ACC112 (cell line): ENCODE results near the gene DMTF1.

Experiments used
- H2AFZ ChIP-seq: fragments of 200-600 bp; sonication (generic); one replicate; pipeline ENCODE4 v1.6.0; 2017; ENCODE audit warnings: antibody characterized with exemption, low read length; ENCODE audit not compliant: unreplicated experiment
- H3K27ac ChIP-seq: fragments of 200-600 bp; sonication (generic); 2 replicates; pipeline ENCODE4 v1.5.1; 2014; ENCODE audit warnings: low read depth, mild to moderate bottlenecking, antibody characterized with exemption, low read length, moderate library complexity
- H3K27me3 ChIP-seq: fragments of 200-600 bp; sonication (generic); 2 replicates; pipeline ENCODE4 v1.6.1; 2014; ENCODE audit warnings: mild to moderate bottlenecking, antibody characterized with exemption, low read length, moderate library complexity, mixed read lengths; ENCODE audit not compliant: insufficient read depth
- H3K36me3 ChIP-seq: fragments of 200-600 bp; sonication (generic); 2 replicates; pipeline ENCODE4 v1.6.1; 2016; ENCODE audit warnings: mild to moderate bottlenecking, antibody characterized with exemption, low read length, moderate library complexity, mixed read lengths; ENCODE audit not compliant: insufficient read depth
- H3K4me1 ChIP-seq: fragments of 200-600 bp; sonication (generic); one replicate; pipeline ENCODE4 v1.6.1; 2016; ENCODE audit warnings: low read length, mixed read lengths; ENCODE audit not compliant: insufficient read depth, unreplicated experiment, control insufficient read depth
- H3K4me3 ChIP-seq: fragments of 200-600 bp; sonication (generic); 2 replicates; pipeline ENCODE4 v1.5.1; 2014; ENCODE audit warnings: mild to moderate bottlenecking, low read depth, low read length
- H3K79me2 ChIP-seq: fragments of 200-600 bp; sonication (generic); one replicate; pipeline ENCODE4 v1.6.0; 2016; ENCODE audit warnings: low read length; ENCODE audit not compliant: control insufficient read depth, unreplicated experiment, insufficient read depth

Gene DMTF1

DNA sequence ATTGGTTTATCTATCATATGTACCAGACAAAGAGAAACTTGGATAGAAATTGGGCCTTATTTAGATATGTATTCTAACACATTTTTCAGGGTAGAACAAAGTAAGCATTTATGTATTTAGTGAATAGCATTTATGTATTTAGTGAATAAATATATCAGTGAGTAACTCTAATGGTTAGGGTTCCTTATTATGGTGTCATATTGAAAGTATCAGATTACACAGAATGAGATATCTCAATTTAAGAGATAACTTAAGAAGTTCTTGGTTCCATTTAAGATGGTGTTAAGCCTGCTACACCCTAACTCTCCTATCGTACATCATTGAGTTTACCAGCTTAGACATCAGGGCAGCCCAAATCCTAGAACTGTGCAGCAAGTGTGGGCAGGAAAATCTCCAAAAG, 35.9 kb upstream of the DMTF1 start:
- H3K4me3 ChIP-seq = no peak overlapping the region
- no peaks in the 10 kb centered on the region for H3K79me2 ChIP-seq
- no peaks in the 10 kb centered on the region for H3K4me1 ChIP-seq
- H3K36me3 ChIP-seq = no peaks in the 10 kb centered on the region
- H3K27me3 ChIP-seq = no peaks in the 10 kb centered on the region
- H2AFZ ChIP-seq = no peak overlapping the region
- no peak overlapping the region for H3K27ac ChIP-seq

DNA sequence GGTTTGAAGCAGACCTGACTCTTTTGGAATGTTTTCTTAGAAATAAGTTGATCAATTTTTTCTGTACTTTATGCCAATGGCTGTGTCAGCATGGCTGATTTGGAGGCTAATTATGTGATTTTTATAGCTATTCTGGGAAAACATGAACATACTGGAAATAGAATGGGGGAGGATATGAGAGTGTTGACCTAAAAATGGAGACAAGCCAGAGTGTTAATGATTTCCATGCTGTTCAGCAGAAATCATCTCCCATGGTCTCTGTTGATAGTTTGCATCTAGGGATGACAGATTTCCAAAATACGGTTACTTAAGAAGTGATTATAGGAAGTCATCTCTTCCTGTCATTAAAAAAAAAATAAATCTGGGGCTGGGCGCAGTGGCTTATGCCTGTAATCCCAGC, 32.7 kb upstream of the DMTF1 start:
- Histone ChIP-seq H3K79me2 (no peaks in the 10 kb centered on the region), H3K27me3 (no peaks in the 10 kb centered on the region), H3K27ac (no peak overlapping the region), H3K4me3 (no peak overlapping the region), H3K36me3 (no peaks in the 10 kb centered on the region), H3K4me1 (no peaks in the 10 kb centered on the region), H2AFZ (no peak overlapping the region)

DNA sequence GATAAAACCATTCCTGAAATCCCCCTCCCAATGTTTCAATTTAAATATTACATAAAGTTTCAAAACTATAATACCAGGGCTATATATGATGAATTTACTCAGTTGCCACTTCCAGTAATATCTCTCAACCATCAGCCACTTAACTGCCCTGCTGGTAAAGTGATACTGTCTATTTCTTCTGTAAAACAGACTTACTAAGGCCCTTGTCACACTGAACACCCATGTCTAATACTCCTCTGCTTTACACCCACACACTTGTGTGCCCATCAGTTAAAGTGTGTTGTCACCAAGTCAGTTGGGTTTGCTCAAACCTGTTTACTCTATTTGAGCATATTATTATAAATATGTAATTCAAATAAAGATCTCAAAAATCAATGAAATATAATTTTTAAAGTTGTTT, 29.1 kb upstream of the DMTF1 start:
- no peak overlapping the region for H3K4me3 ChIP-seq
- no peak overlapping the region for H2AFZ ChIP-seq
- no peaks in the 10 kb centered on the region for H3K79me2 ChIP-seq
- no peaks in the 10 kb centered on the region for H3K36me3 ChIP-seq
- H3K27me3 ChIP-seq = peaks cover 9% of the 10 kb centered on the region; the same call in 1 of the 2 replicates
- H3K4me1 ChIP-seq = no peaks in the 10 kb centered on the region
- H3K27ac ChIP-seq = no peak overlapping the region

DNA sequence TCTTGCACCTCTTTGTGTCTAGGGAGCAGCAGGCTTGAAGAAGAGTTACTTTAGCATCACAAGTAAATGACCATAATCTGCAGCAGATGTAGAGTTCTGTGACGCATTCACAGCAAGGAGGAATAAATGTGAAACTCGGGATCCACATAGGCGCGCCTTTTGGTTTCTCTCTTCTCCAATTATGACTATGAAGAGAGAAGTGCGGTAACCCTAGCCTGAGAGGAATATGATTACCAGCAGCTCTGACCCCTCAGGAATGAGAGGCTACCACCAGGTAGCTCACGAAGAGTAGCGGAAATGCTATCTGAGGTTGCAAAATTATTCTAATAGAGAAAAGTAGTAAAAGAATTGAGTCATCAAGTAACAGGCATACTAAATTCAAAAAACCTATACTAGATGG, 25.2 kb upstream of the DMTF1 start:
- Histone ChIP-seq H3K79me2 (no peaks in the 10 kb centered on the region), H3K27ac (no peak overlapping the region), H2AFZ (no peak overlapping the region), H3K36me3 (no peaks in the 10 kb centered on the region), H3K4me1 (no peaks in the 10 kb centered on the region), H3K4me3 (no peak overlapping the region), H3K27me3 (peaks cover 29% of the 10 kb centered on the region)

DNA sequence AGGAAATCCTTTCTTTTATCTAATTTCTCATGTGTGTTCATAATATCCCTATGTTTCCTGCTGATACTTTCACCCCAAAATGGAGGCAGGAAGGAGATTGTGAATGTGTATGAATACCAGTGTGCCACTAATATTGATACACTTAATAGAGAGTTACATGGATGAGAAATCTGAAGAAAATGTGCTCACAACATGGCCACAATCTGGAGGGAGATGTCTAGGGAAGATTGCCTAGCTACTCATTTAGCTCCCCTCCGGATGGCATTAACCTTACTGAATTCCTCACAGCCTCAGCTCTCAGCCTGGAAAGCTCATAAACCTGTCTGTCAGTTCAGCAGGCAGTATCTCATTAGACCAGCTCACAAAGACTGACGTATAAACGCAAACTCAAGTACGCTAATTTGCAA, 23.4 kb upstream of the DMTF1 start:
- Histone ChIP-seq H3K27ac (no peak overlapping the region), H2AFZ (no peak overlapping the region), H3K4me1 (no peaks in the 10 kb centered on the region), H3K36me3 (no peaks in the 10 kb centered on the region), H3K79me2 (no peaks in the 10 kb centered on the region), H3K27me3 (peaks cover 29% of the 10 kb centered on the region), H3K4me3 (no peak overlapping the region)

DNA sequence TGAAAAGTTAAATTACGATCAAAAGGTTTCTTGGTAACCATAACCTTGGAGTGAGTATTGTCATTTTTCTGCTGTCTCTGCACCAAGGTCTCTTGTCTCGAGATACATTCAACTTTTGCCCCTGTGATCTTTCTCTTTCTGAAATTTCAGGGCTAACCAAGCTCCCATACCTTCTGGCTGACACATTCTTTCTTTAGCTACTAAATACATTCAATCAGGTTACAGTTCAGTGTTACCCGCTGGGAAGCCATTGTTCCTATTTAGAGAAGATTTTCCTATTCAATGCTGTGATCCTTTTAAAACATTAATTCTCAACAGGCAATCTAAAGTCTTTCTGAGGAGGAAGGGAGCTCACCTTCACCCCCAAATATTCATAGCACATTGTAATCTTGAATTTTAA, 22.9 kb upstream of the DMTF1 start:
- no peaks in the 10 kb centered on the region for H3K36me3 ChIP-seq
- no peaks in the 10 kb centered on the region for H3K79me2 ChIP-seq
- H3K4me3 ChIP-seq = no peak overlapping the region
- H3K4me1 ChIP-seq = no peaks in the 10 kb centered on the region
- H3K27me3 ChIP-seq = peaks cover 29% of the 10 kb centered on the region
- no peak overlapping the region for H2AFZ ChIP-seq
- H3K27ac ChIP-seq = no peak overlapping the region

DNA sequence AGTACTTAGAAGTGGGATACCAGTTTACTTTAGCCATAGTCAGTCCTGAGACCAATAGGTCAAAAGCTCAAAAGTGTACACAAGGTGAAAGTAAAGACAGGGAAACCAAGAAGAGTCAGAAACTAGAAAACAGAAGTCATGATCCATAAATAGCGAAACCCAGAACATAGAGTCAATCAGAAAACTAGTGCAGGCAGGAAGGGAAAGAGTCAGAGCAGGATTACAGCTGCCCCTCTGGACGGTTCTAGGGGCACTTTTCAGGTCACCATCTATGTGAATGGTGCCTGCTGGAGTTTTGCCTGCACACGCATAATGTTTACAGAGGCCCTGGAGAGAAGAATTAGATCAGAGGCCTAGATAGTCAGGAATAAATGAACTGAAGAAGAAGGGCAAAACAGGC, 22.4 kb upstream of the DMTF1 start:
- Histone ChIP-seq H3K36me3 (no peaks in the 10 kb centered on the region), H3K4me1 (no peaks in the 10 kb centered on the region), H3K4me3 (no peak overlapping the region), H2AFZ (no peak overlapping the region), H3K27me3 (peaks cover 31% of the 10 kb centered on the region), H3K27ac (no peak overlapping the region), H3K79me2 (no peaks in the 10 kb centered on the region)

DNA sequence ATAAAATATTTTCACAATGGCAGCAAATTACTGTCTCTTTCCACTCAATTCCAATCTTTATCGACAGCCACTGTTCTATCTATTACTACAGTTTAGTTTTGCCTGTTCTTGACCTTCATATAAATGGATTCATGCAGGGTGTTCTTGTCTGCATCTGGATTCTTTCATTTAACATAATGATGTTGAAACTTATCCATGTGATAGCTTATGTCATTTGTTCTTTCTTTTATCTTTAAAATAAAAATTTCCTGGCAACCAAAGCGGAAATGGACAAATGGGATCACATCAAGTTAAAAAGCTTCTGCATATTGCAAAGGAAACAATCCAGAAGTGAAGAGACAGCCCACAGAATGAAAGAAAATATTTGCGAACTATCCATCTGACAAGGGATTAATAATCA, 20.5 kb upstream of the DMTF1 start:
- Histone ChIP-seq H3K36me3 (no peaks in the 10 kb centered on the region), H3K79me2 (no peaks in the 10 kb centered on the region), H3K4me1 (no peaks in the 10 kb centered on the region), H3K4me3 (no peak overlapping the region), H3K27me3 (peaks cover 29% of the 10 kb centered on the region), H2AFZ (no peak overlapping the region), H3K27ac (no peak overlapping the region)

DNA sequence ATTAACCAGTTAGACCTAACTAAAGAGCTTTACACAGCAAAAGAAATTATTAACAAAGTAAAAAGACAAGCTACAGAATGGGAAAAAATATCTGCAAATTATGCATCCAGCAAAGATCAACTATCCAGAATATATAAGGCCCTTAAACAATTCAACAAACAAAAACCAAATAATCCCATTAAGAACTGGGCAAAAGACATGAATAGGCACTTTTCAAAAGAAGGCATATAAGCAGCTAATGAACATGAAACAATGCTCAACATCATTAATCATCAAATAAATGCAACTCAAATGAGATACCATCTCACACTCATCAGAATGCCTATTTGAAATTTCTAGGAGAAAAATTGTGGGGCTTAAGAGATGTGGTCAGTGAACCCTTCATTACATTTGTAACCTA, 15.0 kb upstream of the DMTF1 start:
- Histone ChIP-seq H3K36me3 (no peaks in the 10 kb centered on the region), H2AFZ (no peak overlapping the region), H3K4me1 (no peaks in the 10 kb centered on the region), H3K4me3 (no peak overlapping the region), H3K27ac (no peak overlapping the region), H3K79me2 (no peaks in the 10 kb centered on the region), H3K27me3 (peaks cover 12% of the 10 kb centered on the region)

DNA sequence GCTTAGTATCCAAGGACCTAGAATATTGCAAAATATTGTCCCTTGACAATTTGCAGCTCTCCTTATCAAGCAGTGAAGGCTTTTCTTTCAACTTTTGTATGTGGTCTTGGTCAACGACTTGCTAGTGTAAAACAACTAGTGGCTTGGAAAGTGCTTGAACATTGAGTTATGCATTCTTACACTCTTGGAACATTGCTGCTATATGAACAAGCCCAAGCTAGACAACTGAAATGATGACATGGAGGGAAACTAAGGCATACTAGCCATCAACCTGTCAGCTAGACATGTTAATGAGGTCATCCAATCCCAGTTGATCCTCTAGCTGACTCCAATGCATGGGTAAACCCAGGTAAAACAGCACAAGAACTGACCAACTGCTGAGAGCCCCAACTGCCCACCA, 12.7 kb upstream of the DMTF1 start:
- no peak overlapping the region for H2AFZ ChIP-seq
- no peak overlapping the region for H3K4me3 ChIP-seq
- no peaks in the 10 kb centered on the region for H3K4me1 ChIP-seq
- peaks cover 12% of the 10 kb centered on the region for H3K27me3 ChIP-seq
- no peaks in the 10 kb centered on the region for H3K79me2 ChIP-seq
- H3K36me3 ChIP-seq = no peaks in the 10 kb centered on the region
- H3K27ac ChIP-seq = no peak overlapping the region

DNA sequence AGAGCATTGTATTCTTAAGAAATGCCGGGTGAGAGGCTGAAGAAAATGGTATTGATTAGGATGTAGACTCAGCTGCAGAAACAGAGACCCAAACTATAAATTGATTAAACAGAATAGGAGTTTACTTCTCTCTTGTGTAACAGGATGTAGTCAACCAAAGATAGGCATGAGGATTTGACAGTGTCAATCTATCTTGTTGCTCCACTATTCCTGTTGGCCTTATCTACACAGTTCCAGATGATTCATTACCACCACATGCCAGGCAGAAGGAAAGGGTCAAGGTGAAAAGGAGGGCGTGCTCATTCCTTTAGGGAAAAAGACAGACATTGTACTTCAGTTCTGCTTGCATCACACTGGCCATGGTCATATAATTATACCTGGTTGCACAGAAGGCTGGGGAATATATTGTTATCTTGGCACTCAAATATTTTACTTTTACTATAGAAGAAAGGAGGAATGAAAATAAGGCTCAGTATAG, 11.9 kb upstream of the DMTF1 start:
- peaks cover 6% of the 10 kb centered on the region for H3K27me3 ChIP-seq
- no peak overlapping the region for H2AFZ ChIP-seq
- H3K36me3 ChIP-seq = no peaks in the 10 kb centered on the region
- no peaks in the 10 kb centered on the region for H3K4me1 ChIP-seq
- no peak overlapping the region for H3K27ac ChIP-seq
- no peak overlapping the region for H3K4me3 ChIP-seq
- no peaks in the 10 kb centered on the region for H3K79me2 ChIP-seq
